Ovary (tissue), 9 donors: ENCODE data around the gene EFHC2. TPM values are rescaled to one million over a fixed set of nuclear protein-coding genes. Genes with fewer than 3 reads are reported as not detected.
"Not testable (repeated sequence)": the region's sequence is repeated elsewhere in the genome, so short reads cannot be mapped to it uniquely, and the experiment has no call there.

Experiments
- DNase-seq, 5 donors: peaks; one replicate each; pipeline ENCODE4 v3.0.0-alpha.2; 2019 to 2020
- H3K27ac ChIP-seq, 2 donors: fragments of 200-600 bp; one replicate each; pipeline versions ENCODE4 v1.5.1 to v1.8.0; 2019 to 2022
- H3K27me3 ChIP-seq: fragments of 200-600 bp; one replicate; pipeline ENCODE4 v1.8.0; 2022
- H3K36me3 ChIP-seq: fragments of 200-600 bp; sonication (generic); one replicate; pipeline ENCODE4 v1.5.1; 2019
- H3K4me1 ChIP-seq: one replicate; pipeline ENCODE4 v1.8.1; 2013; ENCODE audit warnings: mild to moderate bottlenecking, moderate library complexity; ENCODE audit not compliant: insufficient read depth
- H3K4me3 ChIP-seq: fragments of 200-600 bp; sonication (generic); one replicate; pipeline ENCODE4 v1.5.1; 2017
- H3K9me3 ChIP-seq, 2 donors: fragments of 200-600 bp in 1 of 2; sonication (generic) in 1 of 2; one replicate each; pipeline versions ENCODE4 v1.5.1 to v1.8.1; 2013 to 2019; ENCODE audit warnings: mild to moderate bottlenecking in 1 of 2, moderate library complexity in 1 of 2
- EP300 ChIP-seq: sonication (generic); formaldehyde crosslinking; IDR thresholded peaks from one replicate; pipeline ENCODE4 v1.6.1; 2017; ENCODE audit warnings: antibody characterized with exemption
- POLR2A ChIP-seq: fragments of 450-650 bp; IDR thresholded peaks from one replicate; pipeline ENCODE4 v1.6.1; 2017; ENCODE audit warnings: antibody characterized with exemption, mild to moderate bottlenecking, moderate library complexity
- WGBS, 3 donors: extraction: QIAGEN DNeasy Blood & Tissue Kit in 1 of 3; methylation state at CpG; one replicate each; pipeline versions ENCODE4 v1.1.5 to v1.1.7; 2013 to 2017; 5-methylcytosine and 5-hydroxymethylcytosine counted together
- intact Hi-C, 4 donors: fragments of 100-400 bp; cut with DNase I; formaldehyde crosslinking; loops; one replicate each; pipeline versions ENCODE4 v1.11.0 to v1.15.1; 2022 to 2023
- polyA plus RNA-seq, 2 donors: library from polyadenylated mRNA; stranded (reverse); fragments of 200-250 nt in 1 of 2; fragments of 350-450 nt in 1 of 2; fragmentation: Illumina TruSeq in 1 of 2; extraction: RNeasy Lipid Tissue Mini Kit (QIAGEN cat#74804) in 1 of 2; gene quantifications; one replicate each; pipeline ENCODE4 v1.2.3, GENCODE V29; 2013 to 2014
- total RNA-seq, 7 donors: library from RNA; depleted of rRNA in 2 of 7; stranded (reverse); fragments of >200 nt in 2 of 7; fragmentation: NEBNext Ultra II Directional in 3 of 7; extraction: Animal tissue kit (Norgen Biotek cat#: 25700) in 3 of 7; gene quantifications; one replicate each; pipeline versions ENCODE4 v1.1.0 to v1.2.4, GENCODE V29; 2016 to 2023
- TF ChIP-seq, protein P1 (sequence below), 3 donors: fragments of 450-650 bp in 2 of 3; fragments of 200-600 bp in 1 of 3; IDR thresholded peaks; one replicate each; pipeline versions ENCODE4 v1.5.1 to v1.8.0; 2016 to 2022; ENCODE audit warnings: antibody characterized with exemption in 3 of 3, mild to moderate bottlenecking in 1 of 3
- donor health status: DM: no; HTN: no; CAD: no; lungs with moderate emphysema.
- donor health status: DM: no; HTN: no; CAD: no.
- donor health status: Bipolar disorder and iron deficiency.
- donor health status: DM: yes; HTN: yes; CAD: no.
- donor health status: DM: no; HTN: no; CAD: no.
- donor health status: DM: yes; HTN: yes; CAD: no.

Gene EFHC2
- total and polyA plus RNA-seq, 9 donors: 1.8 to 16.1 (median 2.4) TPM

DNA sequence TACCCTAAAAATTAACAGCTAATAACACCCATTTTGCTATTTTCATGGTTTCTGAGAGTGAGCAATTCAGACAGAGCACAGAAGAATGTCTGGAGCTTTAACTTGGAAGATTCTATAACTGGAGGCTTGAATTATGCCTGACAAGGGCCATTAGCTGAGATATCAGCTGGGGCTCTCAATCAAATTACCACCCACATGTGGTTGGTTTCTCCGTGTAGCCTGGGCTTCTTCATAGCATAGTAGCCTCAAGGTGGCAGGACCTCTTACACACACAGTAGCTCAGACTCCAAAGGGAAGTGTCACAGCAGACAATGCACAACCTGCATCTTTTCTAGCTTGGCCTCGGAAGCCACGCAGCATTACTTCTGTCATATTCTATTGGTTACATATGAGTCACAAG is 127.3 kb downstream of the EFHC2 start:
- H3K36me3 ChIP-seq: no peaks in the 10 kb centered on the region
- no peak for DNase-seq
- no peak overlapping the region for H3K4me3 ChIP-seq
- no peaks in the 10 kb centered on the region for H3K27me3 ChIP-seq
- intact Hi-C loops: no loop called here
- H3K9me3 ChIP-seq: no peaks in the 10 kb centered on the region
- no peaks in the 10 kb centered on the region for H3K4me1 ChIP-seq
- TF ChIP-seq EP300 (no peak), POLR2A (no peak)
- TF ChIP-seq, protein P1, sequence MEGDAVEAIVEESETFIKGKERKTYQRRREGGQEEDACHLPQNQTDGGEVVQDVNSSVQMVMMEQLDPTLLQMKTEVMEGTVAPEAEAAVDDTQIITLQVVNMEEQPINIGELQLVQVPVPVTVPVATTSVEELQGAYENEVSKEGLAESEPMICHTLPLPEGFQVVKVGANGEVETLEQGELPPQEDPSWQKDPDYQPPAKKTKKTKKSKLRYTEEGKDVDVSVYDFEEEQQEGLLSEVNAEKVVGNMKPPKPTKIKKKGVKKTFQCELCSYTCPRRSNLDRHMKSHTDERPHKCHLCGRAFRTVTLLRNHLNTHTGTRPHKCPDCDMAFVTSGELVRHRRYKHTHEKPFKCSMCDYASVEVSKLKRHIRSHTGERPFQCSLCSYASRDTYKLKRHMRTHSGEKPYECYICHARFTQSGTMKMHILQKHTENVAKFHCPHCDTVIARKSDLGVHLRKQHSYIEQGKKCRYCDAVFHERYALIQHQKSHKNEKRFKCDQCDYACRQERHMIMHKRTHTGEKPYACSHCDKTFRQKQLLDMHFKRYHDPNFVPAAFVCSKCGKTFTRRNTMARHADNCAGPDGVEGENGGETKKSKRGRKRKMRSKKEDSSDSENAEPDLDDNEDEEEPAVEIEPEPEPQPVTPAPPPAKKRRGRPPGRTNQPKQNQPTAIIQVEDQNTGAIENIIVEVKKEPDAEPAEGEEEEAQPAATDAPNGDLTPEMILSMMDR (IDR thresholded peaks at IDR 0.05): no peak
- no peak overlapping the region for H3K27ac ChIP-seq
- WGBS, 3 donors: 61 to 76% (median 70%) methylated on average over 3 of the region's 3 CpGs

- DNase-seq: no peak
- H3K36me3 ChIP-seq: no peaks in the 10 kb centered on the region
- H3K27ac ChIP-seq: no peak overlapping the region
- H3K27me3 ChIP-seq: no peaks in the 10 kb centered on the region
- TF ChIP-seq, protein P1 (IDR thresholded peaks at IDR 0.05): no peak
- no peak for TF ChIP-seq EP300
- no peak for TF ChIP-seq POLR2A
- intact Hi-C loops: no loop called here
- H3K9me3 ChIP-seq: no peaks in the 10 kb centered on the region
- WGBS, 3 donors: 69 to 80% (median 72%) methylated on average over 1 of the region's 1 CpG
- no peaks in the 10 kb centered on the region for H3K4me1 ChIP-seq
- H3K4me3 ChIP-seq: no peak overlapping the region
Measured at GRCh38 chrX:44203791-44204190, 139.7 kb downstream of the EFHC2 start.

DNA sequence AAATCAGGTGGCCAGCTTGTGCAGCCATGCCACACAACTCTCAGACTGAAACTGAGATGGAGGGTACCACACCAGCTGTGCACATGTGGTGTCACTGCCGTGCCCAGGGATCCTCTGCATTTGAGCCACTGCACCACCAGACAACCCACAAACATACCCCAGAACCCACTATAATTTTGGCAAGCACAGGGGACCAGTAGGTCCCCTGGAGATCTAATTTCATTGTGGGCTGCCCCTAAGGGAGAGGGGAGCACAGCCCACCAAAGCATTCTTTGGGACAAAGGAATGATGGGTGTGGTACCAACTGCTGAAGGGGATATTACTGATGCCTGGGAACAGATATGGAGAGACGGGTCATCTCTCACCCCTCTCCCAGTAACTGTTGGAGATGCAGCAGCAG is 140.9 kb downstream of the EFHC2 start:
- no peak overlapping the region for H3K4me3 ChIP-seq
- TF ChIP-seq EP300 (no peak), POLR2A (no peak)
- TF ChIP-seq, protein P1 (IDR thresholded peaks at IDR 0.05): no peak
- H3K9me3 ChIP-seq: no peaks in the 10 kb centered on the region
- H3K27ac ChIP-seq: no peak overlapping the region
- H3K4me1 ChIP-seq: no peaks in the 10 kb centered on the region
- H3K36me3 ChIP-seq: no peaks in the 10 kb centered on the region
- intact Hi-C loops: no loop called here
- DNase-seq: no peak
- WGBS, 3 donors: 67 to 84% (median 74%) methylated on average over 2 of the region's 2 CpGs
- H3K27me3 ChIP-seq: no peaks in the 10 kb centered on the region

DNA sequence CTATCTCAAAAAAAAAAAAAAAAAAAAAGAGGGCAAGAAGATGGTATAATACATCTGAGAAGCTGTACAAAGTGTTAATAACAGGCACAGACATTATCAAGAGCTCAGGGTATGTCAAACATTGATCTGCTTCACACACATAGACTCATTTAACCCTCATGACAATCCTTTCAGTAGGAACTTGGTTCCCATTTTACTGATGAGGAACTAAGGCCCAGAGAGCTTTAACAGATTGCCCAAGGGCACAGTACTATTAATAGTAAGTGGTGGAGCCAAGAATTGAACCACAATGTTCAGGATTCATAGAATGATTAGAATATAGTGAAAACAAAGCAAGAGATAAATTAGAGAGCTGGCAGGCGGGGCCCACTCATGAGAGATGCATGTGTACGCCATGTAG is 154.4 kb downstream of the EFHC2 start:
- Histone ChIP-seq H3K4me1 (no peaks in the 10 kb centered on the region), H3K9me3 (no peaks in the 10 kb centered on the region), H3K27me3 (no peaks in the 10 kb centered on the region), H3K27ac (no peak overlapping the region), H3K4me3 (no peak overlapping the region), H3K36me3 (no peaks in the 10 kb centered on the region)
- DNase-seq: no peak
- WGBS, 3 donors: 79 to 87% (median 84%) methylated on average over 2 of the region's 2 CpGs
- no peak for TF ChIP-seq POLR2A
- TF ChIP-seq EP300: no peak
- intact Hi-C loops: no loop called here

GRCh38 chrX:44187915-44188314 is 155.6 kb downstream of the EFHC2 start:
- DNase-seq, H3K9me3 ChIP-seq, H3K4me1 ChIP-seq, H3K27ac ChIP-seq, H3K27me3 ChIP-seq, H3K4me3 ChIP-seq, intact Hi-C loops, H3K36me3 ChIP-seq: not testable (repeated sequence)
- 62 to 71% (median 64%) methylated on average over 5 of the region's 5 CpGs for WGBS, 3 donors

GRCh38 chrX:44183329-44183728 is 160.1 kb downstream of the EFHC2 start:
- Histone ChIP-seq H3K27ac (no peak overlapping the region), H3K4me1 (peaks cover 1% of the 10 kb centered on the region), H3K27me3 (no peaks in the 10 kb centered on the region), H3K9me3 (no peaks in the 10 kb centered on the region), H3K4me3 (no peak overlapping the region), H3K36me3 (no peaks in the 10 kb centered on the region)
- 80 to 90% (median 81%) methylated on average over 2 of the region's 2 CpGs for WGBS, 3 donors
- intact Hi-C loops: no loop called here
- no peak for DNase-seq
- TF ChIP-seq POLR2A (no peak), EP300 (no peak)
- TF ChIP-seq, protein P1 (IDR thresholded peaks at IDR 0.05): no peak
